HUDEP-2 (cell line): ENCODE results near the gene ALPL.

Experiments
- DNase-seq, 76 experiments: peaks; one replicate each; lab custom pipeline; 2025; ENCODE audit not compliant: unreplicated experiment in 76 of 76; lab: John Stamatoyannopoulos, UW

Gene ALPL

GRCh38 chr1:21596174-21596573 is 87.0 kb downstream of the ALPL start:
- no peak for DNase-seq

GRCh38 chr1:21596628-21597027 is 87.4 kb downstream of the ALPL start:
- no peak for DNase-seq

GRCh38 chr1:21597753-21598152 is 88.5 kb downstream of the ALPL start:
- no peak for DNase-seq

DNA sequence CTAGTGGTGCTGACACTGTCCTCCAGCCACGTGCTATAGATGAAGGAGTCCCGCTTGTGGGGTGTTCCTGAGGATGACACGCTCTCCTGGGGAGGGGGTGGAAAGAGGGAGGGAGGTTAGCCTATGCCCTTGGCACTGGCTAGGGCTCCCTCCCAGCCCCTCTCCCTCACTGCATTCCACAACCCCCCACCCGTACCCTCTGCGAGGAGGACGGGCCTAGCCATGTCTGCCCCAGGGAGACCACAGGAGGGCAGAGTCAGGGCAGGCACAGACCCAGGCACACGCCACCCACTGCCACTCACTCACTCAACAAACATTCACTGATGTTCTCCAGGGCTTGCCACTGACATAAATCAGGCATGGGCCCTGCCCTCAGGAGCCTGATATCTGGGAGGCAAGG is 89.2 kb downstream of the ALPL start:
- DNase-seq: no peak

DNA sequence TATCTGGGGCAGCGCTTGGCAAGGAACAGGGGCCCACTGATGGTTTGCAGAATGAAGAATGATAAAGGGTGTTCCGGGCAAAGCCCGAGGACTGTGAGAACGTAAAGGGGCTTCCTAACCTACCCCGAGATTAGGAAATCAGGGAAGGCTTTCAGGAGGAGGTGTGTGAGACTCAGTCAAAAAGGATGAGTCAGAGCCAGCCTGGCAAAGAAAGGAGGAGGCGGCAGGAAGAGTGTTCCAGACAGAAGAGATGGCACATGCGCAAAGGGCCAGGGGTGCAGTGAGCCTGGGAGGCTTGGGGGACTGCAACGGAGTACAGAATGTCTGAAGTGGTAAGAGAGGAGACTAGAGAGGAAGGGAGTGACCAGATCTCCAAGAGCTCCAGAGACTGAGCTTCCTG is 89.7 kb downstream of the ALPL start:
- DNase-seq: no peak

GRCh38 chr1:21599402-21599801 is 90.2 kb downstream of the ALPL start:
- DNase-seq: no peak

GRCh38 chr1:21601278-21602048 is 92.2 kb downstream of the ALPL start:
- DNase-seq: no peak

DNA sequence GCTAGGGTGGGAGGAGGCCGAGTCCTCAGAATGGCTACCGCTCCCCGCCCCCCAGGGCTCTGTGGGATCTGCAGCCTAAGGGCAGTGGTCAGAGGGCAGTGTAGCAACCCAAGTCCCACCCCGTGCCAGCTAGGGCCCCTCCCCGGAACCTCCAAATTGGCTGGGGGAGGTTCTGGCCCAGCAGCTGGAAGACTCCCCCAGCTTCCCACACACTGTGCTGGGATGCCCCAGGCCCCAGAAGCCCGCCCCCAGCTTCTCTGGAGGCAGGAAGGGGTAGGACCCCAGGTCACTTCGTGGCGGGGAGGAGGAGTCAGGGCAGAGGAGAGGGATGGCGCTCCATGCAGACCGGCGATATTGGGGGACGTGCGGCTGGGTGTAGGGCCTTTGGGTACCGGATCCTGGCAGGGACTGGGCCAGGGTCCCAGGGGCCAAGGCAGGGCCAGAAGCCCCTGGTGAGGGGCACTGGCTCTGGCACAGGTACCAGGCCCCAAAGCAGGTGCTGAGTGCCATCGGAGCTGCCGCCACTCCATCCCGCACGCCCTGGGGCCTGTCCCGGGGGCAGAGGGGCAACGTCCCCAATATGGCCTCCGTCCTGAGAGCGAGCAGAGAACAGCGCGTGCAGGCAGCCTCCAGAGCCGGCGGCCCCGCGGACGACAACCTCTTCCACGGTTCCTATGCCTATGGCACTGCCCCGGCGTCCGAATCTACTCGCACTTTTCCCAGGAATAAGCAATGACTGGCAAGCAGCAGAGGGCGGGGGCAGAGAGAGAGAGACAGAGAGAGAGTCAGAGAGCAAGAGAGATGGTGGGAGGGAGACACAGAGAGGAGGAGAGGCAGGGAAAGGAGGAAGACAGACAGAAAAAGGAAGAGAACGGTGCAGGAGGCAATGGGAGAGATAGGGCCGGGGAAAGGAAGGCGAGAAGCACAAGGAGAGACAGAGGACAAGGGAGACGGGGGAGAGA is 94.2 kb downstream of the ALPL start:
- DNase-seq: no peak

DNA sequence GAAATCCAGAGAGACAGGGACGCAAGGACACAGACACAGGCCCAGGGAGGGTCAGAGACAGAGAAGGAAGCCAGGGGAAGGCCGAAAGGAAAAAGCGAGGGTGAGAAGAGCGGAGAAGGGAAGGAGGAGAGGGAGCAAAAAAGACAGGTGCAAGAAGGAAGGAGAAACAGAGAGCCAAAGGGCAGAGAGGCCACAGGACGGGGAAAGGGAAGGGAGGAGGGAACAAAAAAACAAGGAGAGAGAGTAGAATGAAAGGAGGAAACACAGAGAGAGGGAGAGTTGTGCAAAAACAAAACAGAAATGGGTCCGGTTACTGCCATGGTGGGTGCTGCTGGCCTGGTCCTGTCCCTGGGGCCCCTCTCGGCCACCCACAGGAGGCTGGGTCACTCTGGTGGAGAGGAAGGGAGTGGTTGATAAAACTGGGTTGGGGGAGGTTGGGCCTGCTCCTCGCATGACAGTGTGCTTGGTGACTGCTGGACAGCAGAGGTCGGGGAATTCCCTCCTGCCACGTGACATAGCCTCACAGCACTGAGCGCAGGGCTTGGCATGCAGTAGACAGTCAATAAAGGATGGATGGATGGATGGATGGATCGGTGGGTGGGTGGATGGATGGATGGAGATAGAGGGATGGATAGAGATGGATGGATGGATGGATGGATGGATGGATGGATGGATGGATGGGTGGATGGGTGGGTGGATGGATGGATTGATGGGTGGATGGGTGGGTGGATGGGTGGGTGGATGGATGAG is 95.2 kb downstream of the ALPL start:
- DNase-seq: no peak

DNA sequence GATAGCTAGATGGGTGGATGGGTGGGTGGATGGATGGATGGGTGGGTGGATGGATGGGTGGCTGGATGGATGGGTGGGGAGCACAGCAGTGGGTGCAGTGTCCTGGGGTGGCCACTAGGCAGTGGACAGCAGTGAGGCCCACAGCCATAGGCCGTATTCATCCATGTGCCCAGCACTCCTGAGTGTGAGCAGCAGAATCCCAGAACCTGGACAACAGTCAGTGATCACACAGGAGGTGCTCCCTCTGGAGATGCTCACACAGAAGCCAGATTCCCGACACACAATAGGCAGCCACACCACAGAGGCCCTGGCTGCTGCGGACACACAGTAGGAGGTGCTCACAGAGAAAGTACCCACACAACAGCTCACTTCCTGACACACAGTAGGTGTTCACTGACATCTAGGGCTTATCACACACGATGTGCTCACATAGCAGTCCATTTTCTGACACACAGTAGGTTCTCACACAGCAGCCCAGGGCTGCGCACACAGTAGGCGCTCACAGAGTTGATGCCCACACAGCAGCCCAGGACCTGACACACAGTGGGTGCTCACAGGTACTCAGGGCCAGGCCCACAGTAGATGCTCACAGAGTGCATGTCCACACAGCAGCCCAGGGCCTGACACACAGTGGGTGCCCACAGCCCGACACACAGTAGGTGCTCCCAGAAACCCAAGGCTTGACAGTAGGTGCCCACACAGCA is 95.9 kb downstream of the ALPL start:
- no peak for DNase-seq

DNA sequence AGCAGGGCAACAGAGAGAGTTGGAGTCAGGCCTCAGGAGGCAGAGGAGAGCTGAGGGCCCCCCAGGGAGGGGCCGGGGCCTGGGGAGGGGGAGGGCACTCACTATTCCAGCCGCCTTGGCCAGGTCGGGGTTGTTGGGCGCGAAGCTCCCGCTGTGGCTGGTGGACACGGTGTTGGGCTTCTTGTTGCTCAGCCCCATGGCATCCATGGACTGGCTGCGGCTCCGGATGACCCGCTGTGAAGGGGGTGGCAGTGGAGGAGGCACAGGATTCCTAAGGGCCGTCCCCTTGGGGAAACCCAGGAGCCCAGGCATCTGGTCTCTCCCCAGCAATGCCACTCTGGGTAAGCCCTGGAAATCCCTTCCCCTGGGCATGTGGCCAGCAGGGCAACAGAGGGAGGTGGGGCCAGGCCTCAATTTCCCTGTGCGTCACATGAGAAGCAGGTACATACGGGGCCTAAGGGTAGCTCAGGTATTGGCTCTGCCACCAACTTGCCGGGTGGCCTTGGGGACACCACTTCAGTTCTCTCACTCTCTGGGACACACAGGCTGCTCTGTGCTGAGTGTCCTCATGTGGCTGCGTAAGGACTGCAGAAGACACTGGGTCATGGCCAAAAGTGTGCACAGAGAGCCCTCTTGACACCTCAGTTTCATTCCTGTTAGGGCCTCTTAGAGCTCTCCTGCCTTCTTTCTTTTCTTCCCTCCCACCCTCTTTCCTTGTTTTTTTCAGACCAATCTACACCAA is 96.9 kb downstream of the ALPL start:
- no peak for DNase-seq

DNA sequence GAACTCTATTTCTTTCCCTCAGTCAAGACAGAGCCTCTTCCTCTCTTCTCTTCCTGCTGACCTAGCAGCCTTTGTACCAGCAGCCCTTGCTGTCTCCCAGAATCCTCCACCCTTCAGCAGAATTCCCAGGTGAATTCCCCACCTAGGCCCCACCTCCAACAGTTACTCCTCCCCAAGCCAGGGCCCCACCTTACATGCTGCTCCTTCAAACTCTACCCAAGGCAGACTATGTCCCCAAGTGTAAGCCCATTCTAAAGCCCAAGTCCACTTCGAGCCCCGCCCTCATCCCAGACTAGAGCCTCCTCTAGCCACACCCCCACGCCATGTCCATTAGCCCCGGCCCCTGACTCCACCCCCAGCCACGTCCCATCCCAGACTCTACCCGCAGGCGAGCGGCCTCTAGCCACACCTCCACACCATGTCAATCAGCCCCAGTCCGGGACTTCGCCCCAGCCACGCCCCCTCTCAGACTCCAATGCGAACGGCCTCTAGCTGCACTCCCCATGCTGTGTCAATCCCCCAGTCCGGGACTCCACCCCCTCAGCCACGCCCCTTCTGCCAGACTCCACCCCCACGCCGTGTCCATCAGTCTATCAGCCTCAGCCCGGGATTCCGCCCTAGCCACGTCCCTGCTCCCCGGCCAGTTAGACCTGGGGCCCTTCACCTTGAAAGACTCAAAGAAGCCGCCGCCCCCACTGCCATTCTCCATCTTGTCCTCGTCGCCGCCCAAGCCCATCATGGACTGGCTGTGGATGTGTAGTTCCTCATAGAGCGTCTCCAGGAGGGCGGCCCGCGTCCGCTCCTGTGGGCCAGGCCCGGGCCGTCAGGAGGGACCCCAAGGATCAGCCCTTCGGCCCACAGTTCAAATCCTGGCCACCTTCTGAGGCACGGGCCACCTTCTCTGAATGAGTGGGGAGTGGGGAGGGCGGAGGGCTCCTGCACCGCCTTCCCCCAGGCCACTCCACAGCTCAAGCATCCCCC is 98.6 kb downstream of the ALPL start:
- peak; percentile 32 to 99 (median 97) for DNase-seq

- no peak for DNase-seq
Observed at GRCh38 chr1:21608798-21609197, 99.6 kb downstream of the ALPL start.

GRCh38 chr1:21610027-21610426 is 100.8 kb downstream of the ALPL start:
- no peak for DNase-seq

DNA sequence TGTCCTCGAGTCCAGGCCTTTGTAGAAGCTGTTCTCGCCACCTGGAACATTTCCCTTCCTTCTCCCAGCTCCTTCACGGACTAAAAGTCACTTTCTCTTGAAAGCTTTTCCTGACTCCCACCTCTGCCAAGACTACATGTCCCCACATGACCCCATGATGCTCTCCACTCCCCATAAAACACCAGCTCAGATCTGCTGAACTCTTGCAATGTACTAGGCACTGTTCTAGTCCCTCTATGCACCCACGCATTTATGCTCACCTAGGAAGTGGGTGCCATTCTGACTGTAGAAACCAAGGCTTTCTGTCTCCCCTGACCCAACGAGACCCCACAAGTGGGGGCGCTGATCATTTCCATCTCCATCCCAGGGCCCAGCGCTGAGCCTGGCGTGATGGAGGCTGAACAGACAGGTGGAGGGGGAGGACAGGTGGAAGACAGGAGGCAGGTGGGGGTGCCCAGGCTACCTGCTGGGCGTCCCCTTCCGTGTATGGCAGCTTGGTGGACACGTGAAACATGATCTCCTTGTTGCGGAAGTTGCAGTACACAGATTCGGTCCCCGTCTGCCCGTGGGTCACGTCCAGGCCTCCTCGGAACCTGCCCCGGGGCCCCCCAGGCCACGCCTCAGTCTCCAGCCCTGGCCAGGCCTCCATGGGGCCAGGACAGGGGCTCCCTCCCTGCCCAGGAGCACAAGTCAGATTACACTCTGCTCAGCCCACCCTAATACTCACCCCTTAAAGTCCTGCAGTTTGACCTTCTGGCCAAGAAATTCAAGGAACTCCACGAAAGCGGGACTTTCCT is 102.0 kb downstream of the ALPL start:
- DNase-seq: no peak

DNA sequence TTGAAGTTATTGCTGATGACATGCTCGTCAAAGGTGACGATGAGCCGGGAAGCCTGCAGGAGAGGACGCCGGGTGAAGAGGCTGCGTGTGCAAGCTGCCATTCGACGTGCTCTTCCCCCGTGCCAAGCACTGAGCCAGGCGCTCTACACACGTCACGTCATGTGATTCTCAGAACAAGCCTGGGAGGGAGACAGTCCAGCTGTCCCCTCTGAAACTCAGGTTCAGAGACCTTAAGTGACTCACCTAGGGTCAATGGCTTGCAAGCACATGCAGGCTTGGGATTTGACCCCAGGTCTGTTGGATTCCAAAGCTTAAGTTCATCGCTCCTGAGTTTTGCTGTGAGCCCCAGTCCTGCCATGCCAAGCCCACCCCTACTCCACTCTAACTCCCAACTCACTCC is 102.8 kb downstream of the ALPL start:
- DNase-seq: no peak

GRCh38 chr1:21613072-21613867 is 104.0 kb downstream of the ALPL start:
- DNase-seq: peak in 39 of 76 experiments; percentile 4 to 59 (median 27)
